ENCODE measurements around the gene TTC27. TPM values are rescaled to one million over a fixed set of nuclear protein-coding genes. Genes with fewer than 3 reads are reported as not detected.
A peak's percentile ranks its signal among the peaks of the same experiment; 100 is the strongest.
"Not testable (repeated sequence)": the region's sequence is repeated elsewhere in the genome, so short reads cannot be mapped to it uniquely, and the experiment has no call there.

TTC27 gene
- total RNA-seq, 1 donor from 2014 or later, result 12.2 TPM

DNA sequence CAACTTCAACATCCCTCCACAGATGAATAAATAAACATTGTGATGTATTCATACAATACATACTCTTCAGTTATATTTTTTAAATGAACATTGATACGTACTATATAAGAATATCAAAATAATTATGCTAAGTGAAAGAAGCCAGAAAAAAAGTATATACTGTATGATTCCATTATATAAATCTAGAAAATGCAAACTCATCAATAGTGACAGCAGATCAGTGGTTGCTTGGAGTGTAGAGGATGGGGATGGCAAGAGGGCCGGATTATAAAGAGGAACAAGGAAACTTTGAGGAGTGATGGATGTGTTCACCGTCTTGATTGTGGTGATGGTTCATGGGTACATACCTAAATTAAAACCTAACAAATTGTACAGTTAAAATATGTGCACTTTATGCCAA, 3.0 kb upstream of the TTC27 start:
- intact Hi-C loops (cut with DNase I), result no loop called here
- Histone ChIP-seq H3K27me3 (ENCODE audit: low read depth) (no peaks in the 10 kb centered on the region), H3K36me3 (peaks cover 4% of the 10 kb centered on the region), H3K4me1 (peaks cover 29% of the 10 kb centered on the region), H3K9me3 (no peaks in the 10 kb centered on the region), H3K4me3 (no peak overlapping the region), H3K27ac (no peak overlapping the region)
- DNase-seq, result no peak
- ATAC-seq, result no peak
- TF ChIP-seq, protein P1, sequence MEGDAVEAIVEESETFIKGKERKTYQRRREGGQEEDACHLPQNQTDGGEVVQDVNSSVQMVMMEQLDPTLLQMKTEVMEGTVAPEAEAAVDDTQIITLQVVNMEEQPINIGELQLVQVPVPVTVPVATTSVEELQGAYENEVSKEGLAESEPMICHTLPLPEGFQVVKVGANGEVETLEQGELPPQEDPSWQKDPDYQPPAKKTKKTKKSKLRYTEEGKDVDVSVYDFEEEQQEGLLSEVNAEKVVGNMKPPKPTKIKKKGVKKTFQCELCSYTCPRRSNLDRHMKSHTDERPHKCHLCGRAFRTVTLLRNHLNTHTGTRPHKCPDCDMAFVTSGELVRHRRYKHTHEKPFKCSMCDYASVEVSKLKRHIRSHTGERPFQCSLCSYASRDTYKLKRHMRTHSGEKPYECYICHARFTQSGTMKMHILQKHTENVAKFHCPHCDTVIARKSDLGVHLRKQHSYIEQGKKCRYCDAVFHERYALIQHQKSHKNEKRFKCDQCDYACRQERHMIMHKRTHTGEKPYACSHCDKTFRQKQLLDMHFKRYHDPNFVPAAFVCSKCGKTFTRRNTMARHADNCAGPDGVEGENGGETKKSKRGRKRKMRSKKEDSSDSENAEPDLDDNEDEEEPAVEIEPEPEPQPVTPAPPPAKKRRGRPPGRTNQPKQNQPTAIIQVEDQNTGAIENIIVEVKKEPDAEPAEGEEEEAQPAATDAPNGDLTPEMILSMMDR (IDR thresholded peaks at IDR 0.05), result no peak

DNA sequence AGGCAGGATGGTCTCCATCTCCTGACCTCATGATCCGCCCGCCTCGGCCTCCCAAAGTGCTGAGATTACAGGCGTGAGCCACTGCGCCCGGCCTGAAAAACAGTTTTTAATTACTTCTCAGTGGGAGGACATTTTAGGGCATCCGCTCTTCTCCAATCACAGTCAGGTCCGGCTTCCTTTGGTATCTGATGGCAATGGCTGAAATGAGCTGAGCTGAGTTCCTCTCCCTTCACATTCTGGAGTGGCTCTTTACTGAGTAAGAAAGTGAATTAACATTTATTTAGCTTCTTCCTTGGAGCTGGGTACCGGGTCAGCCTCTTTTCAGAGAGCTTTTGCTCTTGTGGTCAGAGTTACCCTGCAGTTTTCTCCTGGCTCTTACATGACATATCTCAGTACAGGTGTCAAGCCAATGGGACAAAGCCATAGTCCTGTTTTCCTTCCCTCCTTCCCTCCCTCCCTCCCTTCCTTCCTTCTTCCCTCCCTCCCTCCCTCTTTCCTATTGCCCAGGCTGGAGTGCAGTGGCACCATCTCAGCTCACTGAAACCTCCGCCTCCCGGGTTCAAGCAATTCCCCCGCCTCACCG, 1.1 kb upstream of the TTC27 start:
- H3K27ac ChIP-seq, result no peak overlapping the region
- H3K27me3 ChIP-seq (ENCODE audit: low read depth), result no peaks in the 10 kb centered on the region
- H3K9me3 ChIP-seq, result no peaks in the 10 kb centered on the region
- DNase-seq (no peak), ATAC-seq (no peak)
- TF ChIP-seq, protein P1 (IDR thresholded peaks at IDR 0.05), result no peak
- H3K4me1 ChIP-seq, result peaks cover 32% of the 10 kb centered on the region
- no peak overlapping the region for H3K4me3 ChIP-seq
- peaks cover 23% of the 10 kb centered on the region for H3K36me3 ChIP-seq
- intact Hi-C loops (cut with DNase I), result no loop called here

DNA sequence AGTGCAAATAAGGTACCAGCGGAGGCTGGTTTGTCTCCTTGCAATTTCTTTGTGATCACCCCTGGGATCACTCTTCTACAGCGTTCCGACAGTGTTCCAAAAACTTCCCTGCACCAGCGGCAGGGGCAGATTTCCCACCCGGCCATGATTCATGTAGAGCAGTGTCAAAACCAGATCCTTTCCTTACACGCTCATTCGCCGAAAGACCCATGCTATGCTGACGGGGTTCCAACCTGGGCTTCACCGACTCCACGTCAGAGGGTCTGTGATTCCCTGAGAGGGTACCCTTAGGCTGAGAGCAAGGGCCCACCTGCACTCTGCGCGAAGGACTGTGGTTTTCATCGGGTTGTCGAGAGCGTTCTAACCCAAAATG, 423 bp upstream of the TTC27 start:
- peak; percentile 71 for ATAC-seq
- peak overlapping the region; percentile 48 for H3K27ac ChIP-seq
- no peaks in the 10 kb centered on the region for H3K27me3 ChIP-seq (ENCODE audit: low read depth)
- peak; percentile 48 for DNase-seq
- peaks cover 25% of the 10 kb centered on the region for H3K36me3 ChIP-seq
- no peaks in the 10 kb centered on the region for H3K9me3 ChIP-seq
- intact Hi-C loops (cut with DNase I), result no loop called here
- H3K4me3 ChIP-seq, result peak overlapping the region; percentile 97
- peaks cover 29% of the 10 kb centered on the region for H3K4me1 ChIP-seq
- TF ChIP-seq, protein P1 (IDR thresholded peaks at IDR 0.05), result no peak

DNA sequence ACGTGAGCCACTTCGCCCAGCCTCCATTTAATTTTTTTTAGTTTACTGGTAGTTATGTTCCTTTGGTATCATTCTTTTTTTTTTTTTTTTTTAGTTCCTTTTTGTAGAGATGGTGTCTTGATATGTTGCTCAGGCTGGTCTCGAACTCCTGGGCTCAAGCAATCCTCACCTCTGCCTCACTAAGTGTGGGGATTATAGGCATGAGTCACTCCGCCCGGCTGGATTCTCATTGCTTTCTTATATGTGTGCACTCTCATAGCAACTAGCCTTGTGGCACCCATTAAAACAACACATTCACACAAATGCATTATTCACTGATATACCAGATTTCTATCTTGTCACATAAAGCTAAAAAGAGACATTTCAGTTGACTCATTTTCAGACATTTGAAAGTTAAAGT, 4.2 kb downstream of the TTC27 start:
- Histone ChIP-seq H3K27me3 (ENCODE audit: low read depth) (no peaks in the 10 kb centered on the region), H3K4me3 (no peak overlapping the region), H3K36me3 (peaks cover 70% of the 10 kb centered on the region), H3K4me1 (peaks cover 22% of the 10 kb centered on the region), H3K9me3 (no peaks in the 10 kb centered on the region), H3K27ac (no peak overlapping the region)
- TF ChIP-seq, protein P1 (IDR thresholded peaks at IDR 0.05), result no peak
- DNase-seq, result no peak
- intact Hi-C loops (cut with DNase I), result no loop called here
- ATAC-seq, result no peak

DNA sequence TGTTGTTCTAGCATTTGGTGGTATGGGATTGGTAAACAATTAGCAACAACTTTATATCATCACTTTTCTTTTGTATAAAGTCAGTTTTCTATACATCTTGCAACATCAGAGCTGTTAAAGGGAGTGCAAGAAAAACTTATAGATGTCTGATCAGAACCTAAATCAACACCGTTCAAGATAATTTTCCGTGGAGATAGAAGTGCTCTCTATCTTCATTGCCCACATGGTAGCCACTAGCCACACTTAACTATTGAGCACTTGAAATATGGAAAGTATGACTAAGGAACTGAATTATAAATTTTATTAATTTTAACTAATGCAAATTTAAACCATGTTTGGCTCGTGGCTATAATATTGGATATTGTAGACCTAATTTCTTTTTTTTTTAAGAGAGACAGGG, 5.2 kb downstream of the TTC27 start:
- no peak overlapping the region for H3K27ac ChIP-seq
- H3K27me3 ChIP-seq (ENCODE audit: low read depth), result no peaks in the 10 kb centered on the region
- no peak for ATAC-seq
- DNase-seq, result no peak
- intact Hi-C loops (cut with DNase I), result no loop called here
- H3K4me1 ChIP-seq, result peaks cover 17% of the 10 kb centered on the region
- H3K36me3 ChIP-seq, result peaks cover 79% of the 10 kb centered on the region
- H3K4me3 ChIP-seq, result no peak overlapping the region
- no peaks in the 10 kb centered on the region for H3K9me3 ChIP-seq
- TF ChIP-seq, protein P1 (IDR thresholded peaks at IDR 0.05), result no peak

- ATAC-seq; intact Hi-C loops (cut with DNase I); DNase-seq; H3K4me1 ChIP-seq; H3K27ac ChIP-seq; H3K4me3 ChIP-seq; H3K27me3 ChIP-seq (ENCODE audit: low read depth); H3K9me3 ChIP-seq: not testable (repeated sequence)
- peaks cover 100% of the 10 kb centered on the region for H3K36me3 ChIP-seq
Measured at GRCh38 chr2:32638548-32638947, 10.7 kb downstream of the TTC27 start.
